ENCODE measurements around the gene TRAPPC2L. TPM values are rescaled to one million over a fixed set of nuclear protein-coding genes. Genes with fewer than 3 reads are reported as not detected.

Gene TRAPPC2L
- total RNA-seq, 1 experiment from 2014 or later, result 56.6 TPM

GRCh38 chr16:88839745-88840599 lies 17.0 kb upstream of the TRAPPC2L start:
- no peaks in the 10 kb centered on the region for H3K27me3 ChIP-seq (ENCODE audit: control insufficient read depth, insufficient read depth, low read length)
- H3K4me3 ChIP-seq (ENCODE audit: insufficient read depth, low read depth, low read length), result no peak overlapping the region
- no peaks in the 10 kb centered on the region; the same call in 1 of the 2 replicates for H3K36me3 ChIP-seq (replicated peaks; ENCODE audit: control insufficient read depth, insufficient read depth, low read length)
- DNase-seq, result no peak

- H3K4me3 ChIP-seq (ENCODE audit: insufficient read depth, low read depth, low read length), result no peak overlapping the region
- DNase-seq, result no peak
- H3K27me3 ChIP-seq (ENCODE audit: control insufficient read depth, insufficient read depth, low read length), result no peaks in the 10 kb centered on the region
- H3K36me3 ChIP-seq (replicated peaks; ENCODE audit: control insufficient read depth, insufficient read depth, low read length), result no peaks in the 10 kb centered on the region; the same call in 1 of the 2 replicates
Measured at GRCh38 chr16:88840600-88841215, 16.2 kb upstream of the TRAPPC2L start.

- Histone ChIP-seq H3K4me3 (ENCODE audit: insufficient read depth, low read depth, low read length) (no peak overlapping the region), H3K27me3 (ENCODE audit: control insufficient read depth, insufficient read depth, low read length) (no peaks in the 10 kb centered on the region), H3K36me3 (replicated peaks; ENCODE audit: control insufficient read depth, insufficient read depth, low read length) (no peaks in the 10 kb centered on the region; the same call in 1 of the 2 replicates)
- DNase-seq, result no peak
Measured at GRCh38 chr16:88841521-88842307, 15.2 kb upstream of the TRAPPC2L start.

GRCh38 chr16:88842308-88842756 lies 14.6 kb upstream of the TRAPPC2L start:
- DNase-seq, result no peak
- Histone ChIP-seq H3K36me3 (replicated peaks; ENCODE audit: control insufficient read depth, insufficient read depth, low read length) (no peaks in the 10 kb centered on the region; the same call in 1 of the 2 replicates), H3K4me3 (ENCODE audit: insufficient read depth, low read depth, low read length) (no peak overlapping the region), H3K27me3 (ENCODE audit: control insufficient read depth, insufficient read depth, low read length) (no peaks in the 10 kb centered on the region)

- H3K4me3 ChIP-seq (ENCODE audit: insufficient read depth, low read depth, low read length), result no peak overlapping the region
- H3K36me3 ChIP-seq (replicated peaks; ENCODE audit: control insufficient read depth, insufficient read depth, low read length), result no peaks in the 10 kb centered on the region; the same call in 1 of the 2 replicates
- no peak for DNase-seq
- H3K27me3 ChIP-seq (ENCODE audit: control insufficient read depth, insufficient read depth, low read length), result no peaks in the 10 kb centered on the region
Measured at GRCh38 chr16:88842806-88843205, 14.1 kb upstream of the TRAPPC2L start.

- no peak overlapping the region for H3K4me3 ChIP-seq (ENCODE audit: insufficient read depth, low read depth, low read length)
Measured at GRCh38 chr16:88843256-88843655, 13.7 kb upstream of the TRAPPC2L start.

GRCh38 chr16:88844419-88845036 lies 12.4 kb upstream of the TRAPPC2L start:
- Histone ChIP-seq H3K27me3 (ENCODE audit: control insufficient read depth, insufficient read depth, low read length) (no peaks in the 10 kb centered on the region), H3K4me3 (ENCODE audit: insufficient read depth, low read depth, low read length) (no peak overlapping the region), H3K36me3 (replicated peaks; ENCODE audit: control insufficient read depth, insufficient read depth, low read length) (no peaks in the 10 kb centered on the region; the same call in 1 of the 2 replicates)
- peak; percentile 84 for DNase-seq

More at GRCh38 chr16:88843256-88843655, 13.7 kb upstream of the TRAPPC2L start:
- no peaks in the 10 kb centered on the region; the same call in 1 of the 2 replicates for H3K36me3 ChIP-seq (replicated peaks; ENCODE audit: control insufficient read depth, insufficient read depth, low read length)
- no peaks in the 10 kb centered on the region for H3K27me3 ChIP-seq (ENCODE audit: control insufficient read depth, insufficient read depth, low read length)
- no peak for DNase-seq

GRCh38 chr16:88846088-88846487 lies 10.8 kb upstream of the TRAPPC2L start:
- Histone ChIP-seq H3K27me3 (ENCODE audit: control insufficient read depth, insufficient read depth, low read length) (no peaks in the 10 kb centered on the region), H3K4me3 (ENCODE audit: insufficient read depth, low read depth, low read length) (no peak overlapping the region), H3K36me3 (replicated peaks; ENCODE audit: control insufficient read depth, insufficient read depth, low read length) (no peaks in the 10 kb centered on the region)
- no peak for DNase-seq

GRCh38 chr16:88847654-88848053 lies 9.3 kb upstream of the TRAPPC2L start:
- no peak for DNase-seq
- no peaks in the 10 kb centered on the region for H3K27me3 ChIP-seq (ENCODE audit: control insufficient read depth, insufficient read depth, low read length)
- H3K4me3 ChIP-seq (ENCODE audit: insufficient read depth, low read depth, low read length), result no peak overlapping the region
- H3K36me3 ChIP-seq (replicated peaks; ENCODE audit: control insufficient read depth, insufficient read depth, low read length), result no peaks in the 10 kb centered on the region

GRCh38 chr16:88848557-88848956 lies 8.4 kb upstream of the TRAPPC2L start:
- Histone ChIP-seq H3K27me3 (ENCODE audit: control insufficient read depth, insufficient read depth, low read length) (no peaks in the 10 kb centered on the region), H3K4me3 (ENCODE audit: insufficient read depth, low read depth, low read length) (no peak overlapping the region), H3K36me3 (replicated peaks; ENCODE audit: control insufficient read depth, insufficient read depth, low read length) (no peaks in the 10 kb centered on the region)
- DNase-seq, result no peak

- no peak for DNase-seq
- Histone ChIP-seq H3K36me3 (replicated peaks; ENCODE audit: control insufficient read depth, insufficient read depth, low read length) (no peaks in the 10 kb centered on the region), H3K27me3 (ENCODE audit: control insufficient read depth, insufficient read depth, low read length) (no peaks in the 10 kb centered on the region), H3K4me3 (ENCODE audit: insufficient read depth, low read depth, low read length) (no peak overlapping the region)
Measured at GRCh38 chr16:88850531-88851199, 6.3 kb upstream of the TRAPPC2L start.

GRCh38 chr16:88851616-88852015 lies 5.3 kb upstream of the TRAPPC2L start:
- Histone ChIP-seq H3K4me3 (ENCODE audit: insufficient read depth, low read depth, low read length) (no peak overlapping the region), H3K27me3 (ENCODE audit: control insufficient read depth, insufficient read depth, low read length) (no peaks in the 10 kb centered on the region), H3K36me3 (replicated peaks; ENCODE audit: control insufficient read depth, insufficient read depth, low read length) (no peaks in the 10 kb centered on the region)
- DNase-seq, result no peak

GRCh38 chr16:88853325-88853941 lies 3.5 kb upstream of the TRAPPC2L start:
- Histone ChIP-seq H3K27me3 (ENCODE audit: control insufficient read depth, insufficient read depth, low read length) (no peaks in the 10 kb centered on the region), H3K36me3 (replicated peaks; ENCODE audit: control insufficient read depth, insufficient read depth, low read length) (no peaks in the 10 kb centered on the region)

More at GRCh38 chr16:88853325-88853941, 3.5 kb upstream of the TRAPPC2L start:
- DNase-seq, result no peak
- H3K4me3 ChIP-seq (ENCODE audit: insufficient read depth, low read depth, low read length), result no peak overlapping the region

All from H7 (cell line).